Immature natural killer cell (primary cell): ENCODE data around the gene CXCL10. TPM values are rescaled to one million over a fixed set of nuclear protein-coding genes. Genes with fewer than 3 reads are reported as not detected.
"Not testable (repeated sequence)": the region's sequence is repeated elsewhere in the genome, so short reads cannot be mapped to it uniquely, and the experiment has no call there.

Source experiments
- DNase-seq, 3 donors: peaks; one replicate each; pipeline ENCODE4 v3.0.0; 2022; ENCODE audit warnings: mixed read lengths in 1 of 3
- H3K27ac Mint-ChIP-seq, 6 donors: one replicate each; pipeline ENCODE4 v1.8.0; 2020; ENCODE audit warnings: mixed read lengths in 6 of 6, mild to moderate bottlenecking in 5 of 6, inconsistent platforms in 4 of 6, moderate library complexity in 3 of 6
- H3K27me3 Mint-ChIP-seq, 3 donors: one replicate each; pipeline ENCODE4 v1.8.0; 2020 to 2021; ENCODE audit warnings: low read depth in 3 of 3, mild to moderate bottlenecking in 3 of 3, mixed read lengths in 3 of 3, moderate library complexity in 3 of 3, inconsistent platforms in 1 of 3
- H3K36me3 Mint-ChIP-seq, 3 donors: one replicate each; pipeline ENCODE4 v1.8.0; 2020; ENCODE audit warnings: mixed read lengths in 3 of 3, inconsistent platforms in 2 of 3, mild to moderate bottlenecking in 2 of 3
- H3K4me1 Mint-ChIP-seq, 2 donors: one replicate each; pipeline ENCODE4 v1.8.0; 2020; ENCODE audit warnings: inconsistent platforms in 2 of 2, mild to moderate bottlenecking in 2 of 2, mixed read lengths in 2 of 2, moderate library complexity in 1 of 2
- H3K4me3 Mint-ChIP-seq, 5 donors: one replicate each; pipeline ENCODE4 v1.8.0; 2020; ENCODE audit warnings: mild to moderate bottlenecking in 5 of 5, mixed read lengths in 5 of 5, inconsistent platforms in 3 of 5, moderate library complexity in 3 of 5
- H3K9me3 Mint-ChIP-seq, 6 donors: one replicate each; pipeline ENCODE4 v1.8.0; 2020; ENCODE audit warnings: mild to moderate bottlenecking in 6 of 6, mixed read lengths in 6 of 6, inconsistent platforms in 4 of 6, moderate library complexity in 3 of 6
- polyA plus RNA-seq, 3 donors: library from polyadenylated mRNA; unstranded; fragments of 300-500 nt; fragmentation: Illumina TruSeq; gene quantifications; one replicate each; pipeline ENCODE4 v1.2.3, GENCODE V29; 2021

CXCL10 gene
- polyA plus RNA-seq, 3 donors from 2014 or later: not detected

DNA sequence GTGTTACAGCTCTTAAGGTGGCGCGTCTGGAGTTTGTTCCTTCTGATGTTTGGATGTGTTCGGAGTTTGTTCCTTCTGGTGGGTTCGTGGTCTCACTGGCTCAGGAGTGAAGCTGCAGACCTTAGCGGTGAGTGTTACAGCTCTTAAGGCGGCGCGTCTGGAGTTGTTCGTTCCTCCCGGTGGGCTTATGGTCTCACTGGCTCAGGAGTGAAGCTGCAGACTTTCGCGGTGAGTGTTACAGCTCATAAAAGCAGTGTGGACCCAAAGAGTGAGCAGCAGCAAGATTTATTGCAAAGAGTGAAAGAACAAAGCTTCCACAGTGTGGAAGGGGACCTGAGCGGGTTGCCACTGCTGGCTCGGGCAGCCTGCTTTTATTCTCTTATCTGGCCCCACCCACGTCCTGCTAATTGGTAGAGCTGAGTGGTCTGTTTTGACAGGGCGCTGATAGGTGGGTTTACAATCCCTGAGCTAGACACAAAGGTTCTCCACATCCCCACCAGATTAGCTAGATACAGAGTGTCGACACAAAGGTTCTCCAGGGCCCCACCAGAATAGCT, 26.6 kb upstream of the CXCL10 start:
- H3K9me3 Mint-ChIP-seq, H3K27me3 Mint-ChIP-seq, H3K4me3 Mint-ChIP-seq, DNase-seq, H3K36me3 Mint-ChIP-seq, H3K27ac Mint-ChIP-seq, H3K4me1 Mint-ChIP-seq: not testable (repeated sequence)

DNA sequence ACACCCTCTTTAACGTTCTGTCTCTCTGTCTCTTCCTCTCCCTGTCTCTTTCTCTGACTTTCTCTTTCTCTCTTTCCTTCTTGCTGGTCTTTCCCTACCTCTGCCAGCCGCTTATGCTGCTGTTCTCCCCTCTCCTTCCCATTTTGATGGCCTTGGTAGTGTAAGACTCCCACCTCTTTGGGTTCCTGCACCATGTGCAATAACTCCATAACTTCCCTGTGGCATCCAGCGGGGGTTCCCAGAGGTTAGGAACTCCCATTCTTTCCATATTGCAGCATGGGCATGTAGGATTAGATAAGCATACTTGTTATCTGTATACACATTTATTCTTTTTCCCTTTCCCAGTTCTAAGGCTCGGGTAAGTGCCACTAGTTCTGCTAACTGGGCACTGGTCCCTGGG, 21.4 kb upstream of the CXCL10 start:
- DNase-seq, H3K36me3 Mint-ChIP-seq, H3K9me3 Mint-ChIP-seq, H3K27me3 Mint-ChIP-seq, H3K4me1 Mint-ChIP-seq: not testable (repeated sequence)
- peak overlapping the region in 2 of 5 donors; percentile 19 to 54 for H3K4me3 Mint-ChIP-seq
- H3K27ac Mint-ChIP-seq: peak overlapping the region in 1 of 6 donors; percentile 38

DNA sequence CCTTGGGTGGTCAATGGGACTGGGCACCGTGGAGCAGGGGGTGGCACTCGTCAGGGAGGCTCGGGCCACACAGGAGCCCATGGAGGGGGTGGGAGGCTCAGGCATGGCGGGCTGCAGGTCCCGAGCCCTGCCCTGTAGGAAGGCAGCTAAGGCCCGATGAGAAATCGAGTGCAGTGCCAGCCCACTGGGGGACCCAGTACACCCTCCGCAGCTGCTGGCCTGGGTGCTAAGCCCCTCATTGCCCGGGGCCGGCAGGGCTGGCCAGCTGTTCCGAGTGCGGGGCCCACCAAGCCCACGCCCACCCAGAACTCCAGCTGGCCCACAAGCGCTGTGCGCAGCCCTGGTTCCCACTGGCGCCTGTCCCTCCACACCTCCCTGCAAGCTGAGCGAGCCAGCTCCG, 20.0 kb upstream of the CXCL10 start:
- H3K36me3 Mint-ChIP-seq, H3K4me1 Mint-ChIP-seq, H3K27ac Mint-ChIP-seq, H3K9me3 Mint-ChIP-seq, H3K27me3 Mint-ChIP-seq, H3K4me3 Mint-ChIP-seq, DNase-seq: not testable (repeated sequence)

DNA sequence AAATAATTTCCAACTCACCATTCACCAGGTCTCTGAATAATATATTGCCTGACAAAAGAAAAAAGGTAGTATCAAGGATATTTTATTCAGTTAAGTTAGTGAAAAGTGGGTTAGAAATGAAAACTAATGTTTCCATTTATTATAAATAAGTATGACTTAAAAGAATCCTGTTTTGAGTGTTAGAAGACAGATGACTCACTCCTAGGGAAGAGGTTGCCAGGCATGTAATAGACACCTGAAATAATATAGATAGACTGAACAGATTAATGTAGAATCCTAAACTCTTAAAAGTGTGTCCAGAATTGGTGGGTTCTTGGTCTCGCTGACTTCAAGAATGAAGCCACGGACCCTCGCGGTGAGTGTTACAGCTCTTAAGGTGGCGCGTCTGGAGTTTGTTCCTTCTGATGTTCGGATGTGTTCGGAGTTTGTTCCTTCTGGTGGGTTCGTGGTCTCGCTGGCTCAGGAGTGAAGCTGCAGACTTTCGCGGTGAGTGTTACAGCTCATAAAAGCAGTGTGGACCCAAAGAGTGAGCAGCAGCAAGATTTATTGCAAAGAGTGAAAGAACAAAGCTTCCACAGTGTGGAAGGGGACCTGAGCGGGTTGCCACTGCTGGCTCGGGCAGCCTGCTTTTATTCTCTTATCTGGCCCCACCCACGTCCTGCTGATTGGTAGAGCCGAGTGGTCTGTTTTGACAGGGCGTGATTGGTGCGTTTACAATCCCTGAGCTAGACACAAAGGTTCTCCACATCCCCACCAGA, 19.1 kb upstream of the CXCL10 start:
- H3K27ac Mint-ChIP-seq, H3K4me3 Mint-ChIP-seq, H3K27me3 Mint-ChIP-seq, H3K4me1 Mint-ChIP-seq, H3K9me3 Mint-ChIP-seq, DNase-seq, H3K36me3 Mint-ChIP-seq: not testable (repeated sequence)

DNA sequence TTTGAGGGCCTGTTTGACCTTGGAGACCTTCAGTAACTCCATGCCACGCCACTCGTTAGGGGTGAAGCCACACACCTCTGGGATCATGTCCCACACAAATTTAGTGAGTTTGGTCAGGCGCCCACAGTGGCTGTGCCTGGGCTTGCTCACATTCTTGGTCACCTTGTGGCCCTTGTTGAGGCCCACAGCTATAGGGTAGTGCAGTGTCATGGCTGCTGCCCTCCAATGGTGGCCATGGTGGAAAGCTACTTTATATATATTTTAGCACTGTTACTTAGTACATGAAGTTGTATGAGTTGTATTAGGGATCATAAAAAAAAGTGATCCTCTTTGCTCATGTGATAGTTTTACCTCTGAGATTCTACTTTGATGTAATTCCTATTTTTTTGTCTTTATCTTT, 13.6 kb upstream of the CXCL10 start:
- no peak for DNase-seq
- Mint-ChIP-seq H3K4me3 (no peak overlapping the region), H3K27me3 (peaks cover 1 to 4% (median 2%) of the 10 kb centered on the region in 3 donors), H3K27ac (no peak overlapping the region), H3K36me3 (no peaks in the 10 kb centered on the region), H3K4me1 (no peaks in the 10 kb centered on the region), H3K9me3 (peaks cover 0 to 1% (median 0%) of the 10 kb centered on the region in 6 donors)

DNA sequence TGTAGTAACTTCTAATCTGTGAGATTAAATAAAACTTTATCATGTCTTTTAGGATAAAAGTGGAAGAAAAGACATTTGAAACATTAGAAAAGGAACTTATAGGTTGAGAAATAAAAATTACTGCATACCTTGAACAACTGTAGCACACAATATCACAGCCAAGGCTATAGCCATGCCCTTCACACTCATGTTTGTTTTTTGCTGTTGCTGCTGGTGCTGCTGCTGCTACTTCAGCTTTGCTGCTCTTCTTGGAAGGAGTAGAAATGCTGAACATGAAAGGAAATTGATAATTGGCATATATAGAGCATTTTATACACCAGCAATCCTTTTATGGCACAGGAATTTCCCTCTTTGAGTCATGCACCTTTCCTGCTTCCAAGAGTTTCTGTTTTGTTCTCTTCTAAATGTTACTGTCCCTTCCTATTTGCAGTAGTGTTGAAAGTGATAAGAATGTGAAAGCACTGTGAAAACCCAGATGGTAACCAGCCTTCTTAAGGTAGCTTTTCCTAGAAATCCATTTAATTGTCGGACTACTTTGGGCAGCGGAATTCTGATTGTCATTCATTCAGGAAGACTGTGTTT, 12.6 kb upstream of the CXCL10 start, which contains the start of gene CXCL11:
CXCL11 (minus strand) TSS at position 272 of the 582 bp plus-strand sequence; CDS start at position 189, 83 bp downstream.
- Mint-ChIP-seq H3K4me3 (no peak within 1 kb of the TSS), H3K27me3 (peaks cover 0 to 4% (median 0%) of the 10 kb centered on the region in 3 donors), H3K36me3 (no peaks in the 10 kb centered on the region), H3K27ac (no peak within 1 kb of the TSS), H3K9me3 (no peaks in the 10 kb centered on the region), H3K4me1 (no peaks in the 10 kb centered on the region)
- no peak for DNase-seq

DNA sequence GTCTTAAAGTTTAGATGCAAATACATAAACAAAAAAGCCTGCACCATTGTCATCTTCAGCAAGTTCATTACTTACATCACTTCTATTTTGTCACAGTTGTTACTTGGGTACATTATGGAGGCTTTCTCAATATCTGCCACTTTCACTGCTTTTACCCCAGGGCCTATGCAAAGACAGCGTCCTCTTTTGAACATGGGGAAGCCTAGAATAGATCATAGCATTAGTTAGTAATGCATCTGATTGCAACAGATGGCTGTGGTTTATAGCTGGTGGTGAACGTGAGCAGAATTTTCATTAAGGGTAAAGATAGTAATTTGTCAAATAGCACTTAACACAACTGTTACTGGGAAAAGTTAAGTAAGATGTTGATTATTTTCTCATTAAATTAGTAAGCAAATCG, 11.8 kb upstream of the CXCL10 start:
- Mint-ChIP-seq H3K4me3 (no peak overlapping the region), H3K9me3 (no peaks in the 10 kb centered on the region), H3K36me3 (no peaks in the 10 kb centered on the region), H3K27ac (no peak overlapping the region), H3K27me3 (peaks cover 0 to 5% (median 0%) of the 10 kb centered on the region in 3 donors), H3K4me1 (no peaks in the 10 kb centered on the region)
- DNase-seq: no peak

DNA sequence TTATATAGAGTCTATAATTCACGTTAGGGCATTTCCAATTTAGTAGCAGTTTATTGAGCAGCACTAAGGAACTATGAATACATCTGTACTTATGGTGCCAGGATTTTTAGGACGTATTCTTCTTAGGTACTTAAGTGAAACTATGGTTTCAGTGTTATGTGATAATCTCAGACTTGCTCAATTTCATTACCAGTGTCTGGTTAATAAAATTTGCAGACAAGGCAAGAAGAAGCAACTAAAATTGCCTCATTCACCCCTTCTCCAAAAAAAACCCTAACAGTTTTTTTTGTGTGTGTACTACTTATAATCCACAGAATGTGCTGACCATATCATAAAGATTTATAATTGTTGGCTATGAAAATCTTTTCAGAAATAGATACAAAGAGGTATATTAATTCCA, 6.0 kb upstream of the CXCL10 start:
- no peaks in the 10 kb centered on the region for H3K36me3 Mint-ChIP-seq
- peaks cover 0 to 13% (median 3%) of the 10 kb centered on the region in 3 donors for H3K27me3 Mint-ChIP-seq
- no peak for DNase-seq
- H3K4me1 Mint-ChIP-seq: peaks cover 2 to 9% of the 10 kb centered on the region in 2 donors
- H3K9me3 Mint-ChIP-seq: no peaks in the 10 kb centered on the region
- no peak overlapping the region for H3K4me3 Mint-ChIP-seq
- no peak overlapping the region for H3K27ac Mint-ChIP-seq

DNA sequence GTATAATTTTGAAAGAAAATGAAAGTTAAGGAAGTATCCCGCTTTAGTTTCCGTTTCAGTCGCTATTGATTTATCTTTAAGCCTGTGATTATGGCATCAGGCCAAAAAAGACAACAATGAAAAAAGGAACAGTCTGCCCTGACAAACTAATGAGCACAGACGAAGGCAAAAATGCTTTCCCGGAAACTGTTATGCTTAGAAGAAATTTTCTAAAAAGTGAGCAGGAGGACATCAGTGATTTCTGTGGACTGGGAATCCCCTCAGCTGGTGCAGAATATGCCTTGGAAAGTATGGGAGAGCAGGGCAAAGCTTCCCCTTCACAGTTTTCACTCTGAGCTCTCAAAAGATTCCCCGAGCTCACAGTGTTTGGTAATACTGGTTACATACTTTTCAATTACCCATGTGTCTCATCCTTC, 5.1 kb upstream of the CXCL10 start:
- H3K4me1 Mint-ChIP-seq: peaks cover 2 to 18% of the 10 kb centered on the region in 2 donors
- H3K36me3 Mint-ChIP-seq: no peaks in the 10 kb centered on the region
- DNase-seq: no peak
- H3K4me3 Mint-ChIP-seq: peak overlapping the region in 1 of 5 donors; percentile 6
- no peak overlapping the region for H3K27ac Mint-ChIP-seq
- H3K9me3 Mint-ChIP-seq: no peaks in the 10 kb centered on the region
- H3K27me3 Mint-ChIP-seq: peaks cover 1 to 17% (median 6%) of the 10 kb centered on the region in 3 donors

DNA sequence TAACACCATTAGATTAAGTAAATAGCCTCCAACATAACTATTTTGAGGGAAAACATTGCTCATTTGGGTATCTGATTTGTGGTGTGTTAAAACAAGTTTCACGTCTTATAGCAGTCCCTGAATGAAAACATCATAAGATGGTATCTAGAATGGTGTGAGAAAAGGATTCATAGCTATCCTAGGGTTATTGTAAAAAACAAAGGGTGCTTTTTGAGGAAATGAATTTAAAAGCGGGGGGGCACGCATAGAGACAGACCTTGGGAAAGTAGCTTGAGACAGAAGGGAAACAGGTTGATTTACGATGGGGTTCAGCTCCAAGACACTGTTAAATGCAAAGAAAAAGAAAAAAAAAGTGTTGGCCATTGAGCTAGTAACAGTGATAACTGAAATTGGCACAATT, 768 bp upstream of the CXCL10 start:
- H3K4me1 Mint-ChIP-seq: peaks cover 2 to 20% of the 10 kb centered on the region in 2 donors
- no peak overlapping the region for H3K4me3 Mint-ChIP-seq
- no peak overlapping the region for H3K27ac Mint-ChIP-seq
- H3K27me3 Mint-ChIP-seq: peaks cover 4 to 12% (median 6%) of the 10 kb centered on the region in 3 donors
- no peaks in the 10 kb centered on the region for H3K36me3 Mint-ChIP-seq
- no peaks in the 10 kb centered on the region for H3K9me3 Mint-ChIP-seq
- no peak for DNase-seq

DNA sequence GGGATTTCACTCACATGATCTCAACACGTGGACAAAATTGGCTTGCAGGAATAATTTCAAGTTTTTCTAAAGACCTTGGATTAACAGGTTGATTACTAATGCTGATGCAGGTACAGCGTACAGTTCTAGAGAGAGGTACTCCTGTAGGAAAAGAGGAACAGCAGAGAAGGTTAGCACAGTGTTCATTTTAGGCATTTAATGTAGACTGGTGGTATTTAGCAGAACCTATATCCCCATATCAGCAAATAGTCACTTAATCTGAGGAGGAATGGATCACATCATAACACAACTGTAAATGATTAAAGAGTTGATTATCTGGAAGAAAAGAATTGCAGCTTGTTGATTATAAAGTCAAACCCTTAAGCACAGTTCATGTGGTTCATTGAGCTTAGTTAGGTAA, 620 bp downstream of the CXCL10 start:
- Mint-ChIP-seq H3K4me3 (no peak overlapping the region), H3K9me3 (no peaks in the 10 kb centered on the region), H3K27me3 (peaks cover 4 to 7% (median 6%) of the 10 kb centered on the region in 3 donors), H3K27ac (no peak overlapping the region), H3K36me3 (no peaks in the 10 kb centered on the region), H3K4me1 (peaks cover 0 to 11% of the 10 kb centered on the region in 2 donors)
- no peak for DNase-seq

DNA sequence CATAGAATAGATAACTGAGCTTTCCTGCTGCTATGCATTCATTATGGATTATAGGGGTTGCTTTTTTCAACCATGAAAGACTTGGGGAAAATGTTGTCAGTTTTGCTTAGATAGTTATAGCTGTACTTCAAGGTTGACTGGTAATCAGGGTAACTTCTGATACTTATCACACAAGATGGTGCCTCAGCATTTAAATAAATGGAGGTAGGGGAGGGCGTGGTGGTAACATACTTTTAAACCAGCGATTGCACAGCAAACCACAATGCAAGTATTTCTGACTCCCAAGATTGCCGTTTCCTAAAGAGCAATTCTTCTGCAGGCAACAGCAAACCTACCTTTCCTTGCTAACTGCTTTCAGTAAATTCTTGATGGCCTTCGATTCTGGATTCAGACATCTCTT, 1.3 kb downstream of the CXCL10 start:
- H3K4me3 Mint-ChIP-seq: no peak overlapping the region
- peaks cover 4 to 7% (median 6%) of the 10 kb centered on the region in 3 donors for H3K27me3 Mint-ChIP-seq
- H3K9me3 Mint-ChIP-seq: no peaks in the 10 kb centered on the region
- no peaks in the 10 kb centered on the region for H3K36me3 Mint-ChIP-seq
- DNase-seq: no peak
- H3K4me1 Mint-ChIP-seq: peaks cover 0 to 11% of the 10 kb centered on the region in 2 donors
- no peak overlapping the region for H3K27ac Mint-ChIP-seq

DNA sequence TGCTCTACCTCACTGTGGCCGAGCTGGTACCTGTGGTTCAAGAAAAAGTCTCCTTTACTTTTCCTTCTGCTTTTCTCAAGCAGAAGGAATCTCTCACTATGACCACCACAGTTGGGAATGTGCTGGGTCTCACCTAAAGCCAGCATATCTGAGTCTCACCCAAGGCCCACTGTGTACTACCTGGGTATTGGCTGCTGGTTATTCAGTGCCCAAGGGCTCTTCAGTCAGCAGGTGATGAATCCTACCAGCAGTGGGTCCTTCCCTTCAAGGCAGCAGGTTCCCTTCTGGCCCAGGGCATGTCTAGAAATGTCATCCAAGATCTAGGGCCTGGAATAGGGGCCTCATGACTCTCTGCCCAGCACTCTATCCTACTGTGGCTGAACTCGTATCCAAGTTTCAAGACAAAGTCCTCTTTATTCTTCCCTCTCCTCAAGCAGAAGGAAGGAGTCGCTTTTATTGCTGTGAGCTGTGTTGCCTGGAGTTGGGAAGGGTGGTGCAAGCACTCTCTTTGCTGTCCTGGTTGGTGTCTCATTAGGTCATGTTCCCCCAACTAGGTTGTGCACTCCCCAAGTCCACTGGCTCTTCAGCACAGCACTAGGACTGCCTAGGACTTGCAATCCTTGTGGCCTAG, 6.1 kb downstream of the CXCL10 start:
- H3K36me3 Mint-ChIP-seq: no peaks in the 10 kb centered on the region
- H3K9me3 Mint-ChIP-seq: no peaks in the 10 kb centered on the region
- peaks cover 0 to 8% (median 2%) of the 10 kb centered on the region in 3 donors for H3K27me3 Mint-ChIP-seq
- DNase-seq: no peak
- H3K4me1 Mint-ChIP-seq: no peaks in the 10 kb centered on the region
- no peak overlapping the region for H3K27ac Mint-ChIP-seq
- H3K4me3 Mint-ChIP-seq: no peak overlapping the region

DNA sequence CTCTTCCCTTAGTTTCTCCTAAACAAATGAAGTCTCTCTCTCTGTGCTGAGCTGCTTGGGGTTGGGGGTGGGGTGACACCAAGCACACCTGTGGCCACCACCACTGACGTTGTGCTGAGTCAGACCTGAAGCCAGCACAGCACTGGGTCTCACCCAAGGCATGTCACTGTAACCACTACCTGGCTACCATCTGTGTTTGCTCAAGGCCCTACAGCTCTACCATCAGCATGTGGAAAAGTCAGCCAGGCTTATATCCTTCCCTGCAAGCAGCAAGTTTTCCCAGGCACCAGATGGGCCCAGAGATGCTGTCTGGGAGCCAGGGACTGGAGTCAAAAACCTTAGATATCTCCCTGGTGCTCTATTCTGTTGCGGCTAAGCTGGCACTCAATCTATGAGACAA, 6.9 kb downstream of the CXCL10 start:
- no peak overlapping the region for H3K27ac Mint-ChIP-seq
- H3K27me3 Mint-ChIP-seq: peaks cover 0 to 8% (median 2%) of the 10 kb centered on the region in 3 donors
- no peaks in the 10 kb centered on the region for H3K4me1 Mint-ChIP-seq
- no peaks in the 10 kb centered on the region for H3K9me3 Mint-ChIP-seq
- DNase-seq: no peak
- H3K4me3 Mint-ChIP-seq: no peak overlapping the region
- H3K36me3 Mint-ChIP-seq: no peaks in the 10 kb centered on the region
